Stimulated activated CD4-positive, alpha-beta T cell treated with anti-CD3 and anti-CD28 coated beads, Interleukin-1b, Interleukin-23, amount 100 ng/mL, for 48 hours (primary cell): ENCODE data around the gene CORO2B.

Experiments used
- DNase-seq: peaks from one replicate; pipeline ENCODE4 v3.0.0-alpha.2; 2020

CORO2B gene

DNA sequence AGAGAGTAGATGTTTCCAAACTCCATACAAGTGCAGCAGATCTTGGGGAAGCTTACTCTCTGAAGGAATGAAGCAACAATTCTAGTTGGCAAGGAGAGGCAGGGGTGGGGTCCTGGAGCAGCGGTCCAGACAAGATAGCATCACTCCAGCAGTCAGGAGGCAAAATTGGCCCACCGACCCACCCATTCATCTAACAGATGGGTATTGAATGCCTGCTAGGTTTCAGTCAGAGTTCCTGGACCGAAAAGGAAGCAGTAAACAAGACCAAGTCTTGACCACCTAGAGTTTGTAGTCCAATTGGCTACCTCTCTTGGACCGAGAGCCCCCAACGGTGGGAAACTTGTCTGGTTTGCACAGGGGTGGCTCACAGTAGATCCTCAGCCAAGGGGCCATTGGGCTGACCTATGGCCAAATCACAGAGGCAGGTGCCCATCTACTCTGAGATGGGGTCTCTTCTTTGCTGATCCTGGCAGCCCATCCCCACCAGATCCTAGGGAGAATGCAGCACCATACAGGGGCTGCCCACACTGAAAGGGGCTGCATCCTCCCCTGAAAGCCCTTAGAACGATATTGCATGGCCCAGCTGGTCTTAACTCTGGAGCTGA is 74.3 kb downstream of the CORO2B start:
- no peak for DNase-seq

DNA sequence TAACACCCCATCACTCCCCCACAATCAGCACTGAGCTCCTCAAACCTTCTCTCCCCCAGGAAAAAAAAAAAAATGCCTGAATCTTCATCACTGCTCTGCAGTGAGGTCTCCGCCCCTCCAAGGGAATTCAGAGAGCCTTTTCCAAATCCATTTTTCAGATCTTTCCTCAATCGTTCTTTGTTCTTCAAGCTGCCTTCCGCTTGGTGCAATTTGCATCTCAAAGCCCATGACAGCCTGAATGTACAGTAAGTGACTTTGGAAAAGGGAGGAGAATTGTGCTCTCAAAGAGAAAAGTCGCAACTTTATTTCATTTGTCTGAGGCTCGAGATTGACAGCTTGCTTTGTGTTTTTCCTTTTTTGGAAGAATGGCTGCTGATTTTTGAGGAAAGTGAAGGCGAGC is 75.0 kb downstream of the CORO2B start:
- no peak for DNase-seq

DNA sequence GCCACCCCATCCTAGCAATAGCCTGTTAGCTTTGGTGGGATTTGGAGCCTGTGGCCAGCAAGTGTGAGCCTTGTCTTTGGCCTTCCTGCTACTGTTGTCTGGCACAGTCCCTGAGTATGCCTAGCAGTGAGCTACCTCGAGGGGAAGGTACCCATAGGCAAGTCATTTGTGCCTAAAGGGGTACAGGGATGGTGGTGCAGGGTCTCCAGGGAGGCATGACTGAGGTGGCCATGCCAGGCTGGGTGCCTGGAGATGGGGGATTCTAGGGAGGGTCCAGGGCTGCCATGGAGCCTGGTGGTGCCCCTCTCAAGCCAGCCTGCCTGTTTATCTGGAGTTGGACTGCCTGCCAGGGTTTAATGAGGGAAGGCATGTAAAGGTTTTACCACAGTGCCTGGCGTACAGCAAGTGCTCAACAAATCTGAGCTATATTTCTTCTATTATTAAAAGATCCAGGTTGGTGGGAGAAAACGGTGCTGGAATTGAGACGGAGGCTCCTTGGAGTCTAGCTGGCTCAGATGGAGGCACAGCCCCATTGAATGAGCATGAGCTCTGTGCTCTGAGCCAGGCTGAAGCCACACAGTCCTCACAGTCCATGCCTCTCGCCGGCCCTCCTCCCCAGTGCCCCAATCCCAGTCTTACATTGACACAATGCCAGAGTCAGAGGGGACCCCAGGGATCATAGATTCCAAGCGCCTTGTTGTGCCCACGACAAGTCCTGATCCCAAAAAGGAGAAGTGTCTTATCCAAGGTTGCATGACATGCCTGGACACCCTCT is 76.2 kb downstream of the CORO2B start:
- DNase-seq: no peak

DNA sequence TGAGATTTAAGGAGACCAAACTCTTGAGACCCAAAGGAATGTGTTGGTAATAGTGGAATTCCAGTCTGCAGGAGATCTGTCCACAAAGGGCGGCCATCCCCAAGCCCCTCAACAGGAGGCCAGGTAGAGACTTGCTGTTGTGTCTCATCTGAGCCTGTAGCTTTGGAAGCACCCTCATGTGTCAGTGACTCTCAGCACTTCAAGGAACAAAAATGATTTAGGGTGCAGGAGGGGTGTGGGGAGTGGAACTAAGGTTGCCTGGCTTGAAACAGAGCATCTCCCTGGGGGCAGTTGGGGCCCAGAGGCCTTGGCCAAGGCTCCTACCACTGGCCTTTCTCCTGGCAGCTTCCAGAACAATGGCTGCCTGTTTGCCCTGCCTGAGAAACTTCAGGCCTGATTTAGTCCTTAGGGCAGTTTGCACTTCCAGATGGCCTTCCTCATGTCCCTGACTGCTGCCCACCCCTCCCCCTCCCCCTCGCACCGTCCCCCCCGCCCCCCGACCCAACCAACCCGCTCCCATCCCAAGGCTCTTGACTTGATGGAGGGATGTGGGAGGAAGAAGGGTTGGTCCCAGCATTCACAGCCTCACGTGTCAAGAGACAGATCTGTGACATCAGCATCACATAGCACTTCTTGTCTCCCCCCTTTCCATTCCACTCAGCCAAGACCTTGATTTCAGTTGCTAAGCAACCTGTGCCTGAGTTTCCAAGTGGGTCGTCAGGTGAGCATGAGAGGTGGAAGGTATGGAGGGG is 77.1 kb downstream of the CORO2B start:
- no peak for DNase-seq

DNA sequence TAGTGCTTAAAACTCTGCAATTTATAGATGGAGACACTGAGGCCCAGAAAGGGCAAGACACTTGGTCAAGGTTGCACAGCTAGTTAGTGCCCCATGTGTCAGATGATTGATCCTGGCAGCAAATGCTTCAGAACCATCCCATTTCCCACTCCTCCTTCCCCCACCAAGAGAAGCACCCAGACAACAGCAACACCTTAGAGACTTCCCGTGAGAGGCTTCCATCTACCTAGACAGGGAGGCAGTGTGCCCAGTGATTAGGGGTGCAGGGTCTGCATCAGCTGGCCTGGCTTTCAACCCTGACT is 77.6 kb downstream of the CORO2B start:
- no peak for DNase-seq

DNA sequence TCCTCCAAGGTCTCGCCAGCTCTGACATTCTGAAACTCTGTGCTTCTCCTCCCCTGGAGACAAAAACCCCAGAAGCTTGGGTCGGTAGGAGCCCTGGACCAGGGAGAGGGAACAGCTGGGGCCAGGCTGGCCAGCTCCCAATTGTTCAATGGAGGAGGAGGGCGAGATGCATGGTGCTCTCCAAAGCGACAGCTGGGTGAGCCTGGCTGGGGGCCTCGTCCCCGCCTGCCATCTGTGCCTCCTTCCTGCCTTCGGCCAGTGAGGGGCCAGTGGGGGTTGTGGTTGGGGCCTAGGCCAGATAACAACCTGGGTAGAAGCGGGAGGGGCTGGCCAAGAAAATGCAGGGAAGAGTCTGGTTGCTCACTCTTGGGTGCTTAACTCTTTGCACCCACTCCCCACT is 79.4 kb downstream of the CORO2B start:
- DNase-seq: no peak

DNA sequence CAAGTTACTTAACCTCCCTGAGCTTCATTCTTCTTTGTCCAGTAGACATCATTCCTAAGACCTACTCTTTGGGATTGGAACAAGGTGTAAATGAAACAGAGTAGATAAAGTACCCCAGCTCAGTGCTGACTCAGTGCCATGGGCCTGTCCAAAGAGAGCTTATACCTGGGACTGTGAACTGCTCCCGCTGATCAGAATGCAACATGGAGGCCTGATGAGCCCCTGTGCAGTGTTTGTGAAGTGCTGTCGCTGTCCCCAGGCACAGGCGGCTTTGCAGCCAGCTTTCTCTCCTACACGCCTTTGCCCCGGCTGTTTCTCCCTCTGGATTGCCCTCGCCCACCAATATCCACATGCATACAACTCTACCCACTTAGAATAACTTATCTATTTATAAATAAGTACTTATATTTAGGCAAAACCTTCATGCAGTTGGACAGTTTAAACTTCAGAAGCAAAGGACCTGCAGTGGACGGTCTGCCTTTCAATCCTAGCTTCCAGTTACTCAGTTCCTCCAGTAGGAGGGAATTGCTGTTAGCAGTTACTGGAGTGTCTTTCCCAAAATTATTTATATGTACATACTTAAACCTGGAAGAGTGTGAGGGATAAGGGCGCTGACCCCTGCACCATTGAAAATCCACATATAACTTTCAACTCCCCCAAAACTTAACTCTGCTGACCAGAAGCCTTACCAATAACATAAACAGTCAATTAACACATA is 80.0 kb downstream of the CORO2B start:
- DNase-seq: no peak

DNA sequence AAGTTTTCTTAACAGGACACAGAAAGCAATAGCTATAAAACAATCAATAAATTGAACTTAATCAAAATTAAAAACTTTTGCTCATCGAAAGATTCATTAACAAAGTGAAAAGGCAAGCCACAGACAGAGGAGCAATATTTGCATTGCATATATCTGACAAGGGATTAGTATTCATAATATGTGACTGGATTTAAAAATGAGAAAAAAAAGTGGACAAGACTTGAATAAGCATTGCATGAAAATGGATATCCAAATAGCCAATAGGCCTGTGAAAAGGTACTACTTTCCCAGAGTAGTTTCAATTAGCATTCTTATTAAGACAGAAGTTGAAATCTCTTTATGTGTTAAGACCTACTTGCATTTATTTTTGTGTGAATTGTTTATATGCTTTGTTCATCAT is 84.7 kb downstream of the CORO2B start:
- no peak for DNase-seq

DNA sequence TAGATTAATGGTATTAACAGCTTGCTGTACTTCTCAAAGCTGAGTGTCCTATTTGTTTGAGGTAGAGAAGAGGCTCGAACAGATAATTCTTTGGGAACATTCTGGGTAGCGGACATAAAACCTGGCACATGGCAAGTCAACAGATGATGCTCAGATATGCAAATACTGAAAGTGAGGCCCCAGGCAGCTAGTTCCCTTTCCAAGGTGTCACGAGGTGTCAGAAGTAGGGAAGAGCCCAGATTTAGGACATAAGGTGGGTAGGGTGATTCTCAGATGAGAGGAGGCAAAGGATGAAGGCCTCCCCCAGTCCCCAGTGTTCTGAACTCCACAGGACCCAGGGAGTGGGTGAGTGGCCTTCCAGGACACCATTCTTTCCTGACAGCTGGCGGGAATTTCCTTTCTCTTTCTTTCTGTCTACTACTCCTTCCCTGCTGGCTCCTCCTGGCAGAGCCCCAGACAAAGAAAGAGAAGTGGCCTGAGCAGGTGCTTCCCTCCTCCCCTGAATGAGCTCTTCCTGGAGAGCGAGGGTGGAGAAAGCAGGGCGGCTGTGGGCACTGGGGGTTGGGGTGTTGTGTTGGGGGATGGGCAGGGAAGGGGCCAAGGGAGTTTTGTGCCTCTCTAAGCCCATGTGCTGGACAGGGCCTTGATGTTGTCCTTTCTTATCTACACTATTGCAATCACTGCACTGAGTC is 87.5 kb downstream of the CORO2B start:
- no peak for DNase-seq

DNA sequence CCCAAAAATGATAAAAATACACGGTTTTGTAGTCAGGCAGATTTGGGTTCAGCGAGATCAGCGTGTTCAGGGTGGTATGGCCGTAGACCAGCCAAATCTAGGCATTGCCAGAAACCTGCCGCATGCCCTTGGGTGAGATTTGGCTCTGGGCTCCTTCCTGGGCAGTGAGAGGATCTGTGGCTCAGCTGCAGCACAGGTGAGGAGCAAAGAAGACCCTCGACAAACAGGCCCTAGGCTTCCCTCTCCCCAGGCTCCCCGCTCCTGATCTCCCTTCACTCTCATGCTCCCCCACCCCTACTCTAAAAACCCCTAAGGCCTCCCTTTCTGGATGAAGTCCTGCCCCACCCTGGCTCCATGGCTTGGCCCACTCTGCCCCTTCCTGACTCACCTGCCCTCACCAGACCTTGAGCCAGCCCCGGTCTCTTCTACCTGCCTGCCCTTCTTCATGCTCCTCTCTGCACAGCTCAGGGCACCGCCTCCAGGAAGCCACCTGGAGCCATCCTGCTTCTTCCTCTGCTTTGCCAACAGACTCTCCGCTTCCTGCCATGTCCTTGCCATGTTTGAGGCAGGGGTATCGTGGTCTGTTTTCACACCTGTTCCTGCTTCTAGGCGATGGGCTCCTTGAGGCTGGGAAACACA is 88.1 kb downstream of the CORO2B start:
- no peak for DNase-seq

DNA sequence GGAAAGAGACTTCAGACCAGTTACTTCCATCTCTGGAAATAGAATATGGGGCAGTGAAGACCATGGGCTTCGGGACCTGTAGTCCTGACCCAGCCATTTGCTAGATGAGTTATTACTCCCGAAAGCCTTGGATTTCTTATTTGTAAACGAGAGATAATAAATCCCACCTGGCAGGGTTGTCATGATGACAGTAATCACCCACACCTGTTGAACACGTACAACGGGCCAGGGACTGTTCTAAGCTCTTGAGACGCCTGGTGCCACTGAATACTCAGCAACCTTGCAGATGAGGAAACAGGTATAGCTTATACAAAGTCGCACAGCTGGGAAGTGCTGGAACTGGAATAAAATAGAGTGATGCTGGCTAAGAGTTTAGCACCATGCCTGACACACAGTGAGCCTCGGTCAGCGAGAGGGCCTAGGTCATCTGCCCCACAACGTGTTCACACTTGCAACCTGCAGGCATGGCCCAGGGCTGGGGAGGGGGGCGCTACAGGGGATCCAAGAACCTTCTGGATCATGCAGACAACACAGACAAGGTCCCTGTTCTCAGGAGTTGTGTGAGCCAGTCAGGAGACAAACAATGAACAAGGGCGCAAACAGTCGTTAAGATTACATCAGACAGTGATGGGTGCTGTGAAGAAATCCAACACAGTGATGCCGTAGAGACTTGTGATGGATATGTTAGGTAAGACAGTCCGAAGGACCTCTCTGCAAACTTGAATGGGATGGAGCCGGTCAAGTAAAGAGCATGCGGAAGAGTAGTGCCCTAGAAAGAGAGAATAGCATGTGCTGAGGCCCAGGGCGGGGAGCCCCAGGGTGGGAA is 89.2 kb downstream of the CORO2B start:
- DNase-seq: no peak

DNA sequence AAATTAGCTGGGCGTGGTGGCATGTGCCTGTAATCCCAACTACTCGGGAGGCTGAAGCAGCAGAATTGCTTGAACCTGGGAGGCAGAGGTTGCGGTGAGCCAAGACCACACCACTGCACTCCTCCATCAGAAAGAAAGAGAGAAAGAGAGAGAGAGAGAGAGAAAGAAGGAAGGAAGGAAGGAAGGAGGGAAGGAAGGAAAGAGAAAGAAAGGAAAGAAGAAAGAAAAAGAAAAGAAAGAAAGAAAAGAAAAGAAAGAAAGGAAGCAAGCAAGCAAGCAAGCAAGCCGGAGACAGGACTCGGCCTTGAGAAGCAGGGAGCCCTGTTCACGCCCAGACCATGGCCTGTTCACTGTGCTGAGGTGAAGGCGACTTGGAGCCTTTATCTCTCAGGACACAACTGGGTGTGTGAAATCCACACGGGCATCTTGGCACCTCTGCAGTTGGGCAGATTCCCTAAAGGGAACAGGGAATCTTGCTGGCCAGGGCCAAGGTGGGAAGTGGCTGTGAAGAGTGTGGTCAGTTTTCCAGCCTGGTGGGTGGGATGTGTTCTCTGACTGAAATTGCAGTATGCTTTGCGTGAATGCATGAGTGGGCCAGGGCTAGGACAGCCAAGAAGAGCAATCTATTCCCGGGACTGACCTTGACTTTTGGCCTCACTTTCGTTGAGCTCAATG is 90.3 kb downstream of the CORO2B start:
- DNase-seq: no peak

DNA sequence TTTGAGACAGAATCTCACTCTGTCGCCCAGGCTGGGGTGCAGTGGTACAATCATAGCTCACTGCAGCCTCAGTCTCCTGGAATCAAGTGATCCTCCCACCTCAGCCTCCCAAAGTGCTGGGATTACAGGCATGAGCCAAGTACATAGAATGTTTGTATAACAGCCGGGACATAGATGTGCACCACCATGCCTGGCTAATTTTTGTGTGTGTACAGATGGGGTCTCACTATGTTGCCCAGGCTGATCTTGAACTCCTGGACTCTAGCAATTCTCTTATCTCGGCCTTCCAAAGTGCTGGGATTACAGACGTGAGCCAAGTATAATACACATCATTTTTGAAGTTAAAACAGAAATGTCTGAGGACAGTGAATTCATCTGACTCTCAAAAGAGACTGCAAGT is 93.5 kb downstream of the CORO2B start:
- no peak for DNase-seq

DNA sequence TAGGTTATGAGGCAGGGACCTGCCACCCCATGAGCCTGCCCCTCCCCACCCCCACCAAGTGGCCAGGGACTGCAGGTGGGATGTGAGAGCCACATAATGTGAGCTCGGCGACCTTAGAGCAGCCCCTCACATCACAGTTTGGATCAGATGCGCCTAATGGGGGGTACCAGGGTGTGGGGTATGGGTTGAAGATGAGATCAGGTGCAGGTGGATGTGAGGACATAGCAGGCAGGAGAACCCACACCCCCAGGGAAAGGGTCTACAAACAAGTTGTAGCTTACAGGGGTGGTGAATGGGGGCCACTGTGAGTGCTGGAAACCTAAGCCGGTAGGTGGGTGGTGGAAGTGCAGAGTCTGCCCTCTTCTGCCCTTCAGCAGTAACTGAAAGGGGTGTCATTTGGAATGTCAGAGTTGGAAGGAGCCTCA is 94.0 kb downstream of the CORO2B start:
- no peak for DNase-seq

DNA sequence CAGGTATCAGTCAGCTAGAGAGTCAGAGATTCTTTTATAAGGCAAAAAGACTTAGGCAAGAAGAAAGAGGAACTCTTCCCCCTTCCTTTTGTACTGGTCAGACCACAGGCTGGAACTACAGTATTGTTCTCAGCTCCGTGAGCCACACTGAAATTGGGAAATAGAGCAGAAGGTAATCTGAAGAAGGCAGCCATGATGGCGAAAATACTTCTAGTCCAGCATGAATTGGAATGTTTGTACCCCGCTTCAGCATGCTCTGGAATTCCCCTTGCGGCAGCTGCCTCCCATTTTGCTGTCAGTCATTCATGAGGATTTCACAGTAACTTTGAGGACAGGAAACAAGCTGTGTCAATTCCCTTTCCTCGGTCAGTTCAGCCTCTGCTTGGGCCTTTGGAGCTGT is 96.2 kb downstream of the CORO2B start:
- no peak for DNase-seq

DNA sequence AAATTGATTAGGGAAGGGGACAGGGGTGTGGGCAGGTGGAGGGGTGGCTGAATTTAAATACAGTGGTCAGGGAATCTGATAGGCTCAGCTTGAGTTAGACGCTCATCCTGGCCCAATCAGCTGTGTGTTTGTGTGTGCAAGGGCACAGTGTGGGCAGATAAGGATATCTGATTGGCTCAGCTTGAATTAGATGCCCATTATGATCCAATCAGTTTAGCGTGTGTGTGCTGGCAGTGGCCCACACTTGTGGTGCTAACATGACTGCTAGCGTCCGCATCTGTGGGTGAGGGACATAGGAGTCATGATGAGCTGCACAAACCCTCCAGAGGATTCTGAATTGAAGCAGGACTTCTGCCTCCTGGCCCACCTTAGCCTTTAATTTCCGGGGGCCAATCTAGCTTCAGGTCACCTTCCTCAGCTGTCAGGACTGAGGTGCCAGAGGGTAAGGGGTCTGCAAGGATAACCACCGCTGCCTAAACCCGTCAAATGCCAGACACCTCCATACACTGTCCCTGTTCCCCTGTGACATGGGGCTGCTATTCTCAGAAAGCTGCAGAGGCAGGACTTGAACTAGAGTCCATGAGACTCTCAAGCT is 97.3 kb downstream of the CORO2B start:
- no peak for DNase-seq

DNA sequence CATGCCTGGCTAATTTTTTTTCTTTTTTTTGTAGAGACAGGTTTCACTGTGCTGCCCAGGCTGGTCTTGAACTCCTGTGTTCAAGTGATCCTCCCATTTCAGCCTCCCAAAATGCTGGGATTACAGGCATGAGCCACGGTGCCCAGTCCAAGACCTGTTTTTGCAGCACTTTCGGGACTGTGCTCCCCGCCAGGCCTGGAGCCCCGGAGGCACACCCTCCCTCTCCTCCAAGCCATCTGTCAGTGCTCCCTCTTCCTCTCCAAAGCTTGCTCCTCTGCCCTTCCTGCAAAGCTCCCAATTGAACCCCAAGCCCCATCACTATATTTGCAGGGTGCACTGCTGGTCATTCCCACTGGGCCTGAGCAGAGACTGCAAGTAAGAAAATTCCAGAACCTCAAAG is 98.1 kb downstream of the CORO2B start:
- DNase-seq: no peak

DNA sequence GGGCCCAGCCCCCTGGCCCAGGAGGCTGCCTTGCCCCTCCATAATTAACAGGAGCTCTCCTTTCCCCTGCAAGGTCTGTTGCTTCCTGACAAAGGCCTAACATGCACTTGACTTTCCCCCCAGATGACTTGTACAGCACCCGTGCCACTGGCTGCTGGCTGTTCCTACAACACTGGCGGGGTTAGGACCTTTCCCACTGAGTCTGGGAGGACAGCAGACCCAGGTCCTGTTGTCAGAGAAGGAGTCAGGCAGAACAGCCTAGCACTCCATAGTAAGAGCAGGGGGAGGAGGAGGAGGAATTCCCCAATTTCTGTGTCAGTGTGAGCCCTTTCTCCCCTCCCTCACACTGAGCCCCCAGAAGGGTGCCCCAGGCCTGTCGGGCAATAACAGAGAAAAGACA is 99.2 kb downstream of the CORO2B start:
- no peak for DNase-seq

DNA sequence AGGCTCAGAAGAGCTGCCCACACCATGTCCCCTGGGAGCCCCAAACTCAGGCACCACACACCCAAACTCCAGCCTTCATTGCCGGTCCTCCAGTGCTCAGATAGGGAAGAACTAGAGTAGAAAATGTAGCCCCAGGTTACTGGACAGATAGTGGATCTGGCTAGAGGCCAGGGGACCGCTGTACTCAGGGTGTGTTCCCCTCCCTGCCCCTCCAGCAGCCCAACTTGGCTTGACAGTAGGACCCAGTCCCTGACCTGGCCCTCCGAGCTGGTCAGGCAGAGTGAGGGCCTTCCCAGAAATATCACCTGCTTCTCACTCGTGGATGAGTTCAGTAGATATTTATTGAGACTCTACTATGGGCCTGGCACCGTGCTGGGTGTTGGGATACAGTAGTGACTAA is 100.0 kb downstream of the CORO2B start:
- no peak for DNase-seq

DNA sequence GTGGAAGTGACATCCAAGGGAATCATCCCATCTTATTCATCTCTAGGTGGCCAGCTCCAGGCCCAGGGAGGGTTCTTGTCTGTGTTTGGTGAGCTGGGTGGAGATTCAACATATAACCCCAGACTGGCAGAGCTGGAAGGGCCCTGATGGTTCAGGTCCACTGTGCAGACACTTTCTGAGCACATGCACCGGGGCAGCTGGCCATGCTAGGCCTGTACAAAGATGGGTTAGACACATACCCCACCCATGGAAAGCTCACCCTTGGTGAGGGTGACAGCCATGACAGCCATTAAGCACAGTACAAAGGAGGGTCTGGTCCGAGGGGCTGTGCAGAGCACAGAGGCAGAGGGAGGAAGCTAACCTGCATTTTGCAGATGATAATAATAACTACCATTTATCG is 100.4 kb downstream of the CORO2B start:
- DNase-seq: no peak

DNA sequence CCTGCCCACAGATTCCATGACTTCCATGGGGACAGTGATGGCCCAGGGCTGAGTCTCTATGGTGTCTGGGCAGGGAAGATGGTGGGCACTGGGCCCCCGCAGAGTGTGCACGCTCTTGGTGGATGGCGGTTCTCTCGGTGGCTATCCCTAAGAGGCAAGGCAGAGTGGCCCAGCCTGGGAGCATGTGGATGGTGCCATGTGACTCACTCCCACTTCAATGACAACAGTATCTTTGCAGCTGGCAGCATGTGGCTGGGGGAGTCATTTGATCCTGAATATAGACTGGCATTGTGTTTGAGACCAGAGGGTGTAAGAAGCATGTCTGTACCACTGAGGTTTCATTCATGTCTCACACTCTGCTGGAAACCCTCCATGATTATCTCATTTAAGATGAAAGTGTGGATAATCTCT is 101.2 kb downstream of the CORO2B start:
- no peak for DNase-seq
